Prostate gland (tissue), 2 donors: ENCODE data around the gene HOXC5.

Experiments
- CTCF ChIP-seq, 4 experiments: fragments of 200-600 bp in 2 of 4; fragments of 450-650 bp in 2 of 4; sonication (generic) in 2 of 4; IDR thresholded peaks; 1 replicate in 3 of 4; 2 replicates in 1 of 4; pipeline ENCODE4 v1.5.1; 2016 to 2019; ENCODE audit warnings: antibody characterized with exemption in 4 of 4, mild to moderate bottlenecking in 2 of 4, moderate library complexity in 2 of 4
- POLR2AphosphoS5 ChIP-seq: sonication (generic); formaldehyde crosslinking; IDR thresholded peaks from one replicate; pipeline ENCODE4 v1.6.1; 2017; ENCODE audit warnings: antibody characterized with exemption

DNA sequence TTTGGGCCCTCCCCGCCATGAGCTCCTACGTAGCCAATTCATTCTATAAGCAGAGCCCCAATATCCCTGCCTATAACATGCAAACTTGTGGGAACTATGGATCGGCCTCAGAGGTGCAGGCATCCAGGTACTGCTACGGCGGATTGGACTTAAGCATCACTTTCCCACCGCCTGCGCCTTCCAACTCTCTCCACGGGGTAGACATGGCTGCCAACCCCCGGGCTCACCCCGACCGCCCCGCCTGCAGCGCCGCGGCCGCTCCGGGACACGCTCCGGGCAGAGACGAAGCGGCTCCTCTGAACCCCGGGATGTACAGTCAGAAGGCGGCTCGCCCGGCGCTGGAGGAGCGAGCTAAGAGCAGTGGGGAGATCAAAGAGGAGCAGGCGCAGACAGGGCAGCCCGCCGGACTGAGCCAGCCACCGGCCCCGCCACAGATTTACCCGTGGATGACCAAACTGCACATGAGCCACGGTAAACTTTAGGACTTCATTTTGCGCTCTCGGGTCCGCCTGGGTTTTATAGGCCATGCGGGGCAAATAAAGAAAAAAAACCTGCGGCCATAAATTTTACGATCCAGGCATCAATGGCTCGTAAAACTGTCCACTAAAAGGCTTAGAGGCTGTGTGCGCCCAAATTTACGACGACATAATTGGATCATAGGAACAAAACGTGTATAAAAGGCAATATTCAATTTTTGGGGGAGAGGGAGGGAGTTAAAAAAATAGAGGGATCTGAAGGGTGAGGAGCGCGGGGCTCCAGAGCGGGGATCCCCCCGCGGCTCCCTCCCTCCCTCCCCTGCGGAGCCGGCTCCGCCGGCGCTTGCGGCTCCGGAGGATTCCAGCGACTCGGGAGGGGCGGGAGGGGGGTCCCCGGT, 493 bp downstream of the HOXC5 start:
- TF ChIP-seq CTCF (IDR thresholded peaks at IDR 0.05) = no peak
- TF ChIP-seq POLR2AphosphoS5 = peak; percentile 74
